Esophagus squamous epithelium (tissue), 5 donors: ENCODE measurements around the gene GATAD2A. TPM values are rescaled to one million over a fixed set of nuclear protein-coding genes. Genes with fewer than 3 reads are reported as not detected.

Experiments used
- DNase-seq: peaks from one replicate; lab custom pipeline; 2025; lab: John Stamatoyannopoulos, UW
- H3K27ac ChIP-seq, 4 donors: fragments of 200-600 bp; sonication (generic); one replicate each; pipeline ENCODE4 v1.5.1; 2016 to 2019; ENCODE audit warnings: mild to moderate bottlenecking in 1 of 4
- H3K27me3 ChIP-seq, 4 donors: fragments of 200-600 bp; sonication (generic); 1 replicate in 3 of 4; 2 replicates in 1 of 4; pipeline versions ENCODE4 v1.5.1 to v1.6.0; 2017 to 2021; ENCODE audit warnings: antibody characterized with exemption in 1 of 4
- H3K36me3 ChIP-seq, 3 donors: fragments of 200-600 bp; sonication (generic); one replicate each; pipeline ENCODE4 v1.5.1; 2016 to 2019
- H3K4me1 ChIP-seq, 3 donors: fragments of 200-600 bp; sonication (generic); one replicate each; pipeline ENCODE4 v1.5.1; 2017 to 2019
- H3K4me3 ChIP-seq, 4 donors: fragments of 200-600 bp; sonication (generic); 1 replicate in 3 of 4; 2 replicates in 1 of 4; pipeline ENCODE4 v1.5.1; 2016 to 2019; ENCODE audit warnings: mild to moderate bottlenecking in 2 of 4, moderate library complexity in 1 of 4
- H3K9me3 ChIP-seq, 3 donors: fragments of 200-600 bp; sonication (generic); one replicate each; pipeline ENCODE4 v1.5.1; 2016 to 2019
- POLR2A ChIP-seq, 4 donors: fragments of 450-650 bp; IDR thresholded peaks; one replicate each; pipeline ENCODE4 v1.6.1; 2017; ENCODE audit warnings: antibody characterized with exemption in 4 of 4, mild to moderate bottlenecking in 4 of 4, moderate library complexity in 3 of 4
- WGBS, 2 donors: methylation state at CpG; one replicate each; pipeline ENCODE4 v1.1.5; 2018; 5-methylcytosine and 5-hydroxymethylcytosine counted together
- intact Hi-C: fragments of 100-400 bp; cut with DNase I; formaldehyde crosslinking; loops from one replicate; pipeline ENCODE4 v1.15.0; 2022
- total RNA-seq, 4 donors: library from RNA; depleted of rRNA; stranded (reverse); fragments of >200 nt; gene quantifications; one replicate each; pipeline ENCODE4 v1.1.0, GENCODE V29; 2016
- TF ChIP-seq, protein P1 (sequence below), 6 experiments: fragments of 450-650 bp in 4 of 6; fragments of 200-600 bp in 2 of 6; sonication (generic) in 2 of 6; IDR thresholded peaks; one replicate each; pipeline ENCODE4 v1.5.1; 2016 to 2019; ENCODE audit warnings: antibody characterized with exemption in 6 of 6, mild to moderate bottlenecking in 4 of 6, moderate library complexity in 4 of 6
- donor health status: DM: yes; HTN: yes; CAD: no.

The GATAD2A gene
- total RNA-seq, 4 donors from 2014 or later, result 39.7 to 81.4 (median 41.6) TPM

DNA sequence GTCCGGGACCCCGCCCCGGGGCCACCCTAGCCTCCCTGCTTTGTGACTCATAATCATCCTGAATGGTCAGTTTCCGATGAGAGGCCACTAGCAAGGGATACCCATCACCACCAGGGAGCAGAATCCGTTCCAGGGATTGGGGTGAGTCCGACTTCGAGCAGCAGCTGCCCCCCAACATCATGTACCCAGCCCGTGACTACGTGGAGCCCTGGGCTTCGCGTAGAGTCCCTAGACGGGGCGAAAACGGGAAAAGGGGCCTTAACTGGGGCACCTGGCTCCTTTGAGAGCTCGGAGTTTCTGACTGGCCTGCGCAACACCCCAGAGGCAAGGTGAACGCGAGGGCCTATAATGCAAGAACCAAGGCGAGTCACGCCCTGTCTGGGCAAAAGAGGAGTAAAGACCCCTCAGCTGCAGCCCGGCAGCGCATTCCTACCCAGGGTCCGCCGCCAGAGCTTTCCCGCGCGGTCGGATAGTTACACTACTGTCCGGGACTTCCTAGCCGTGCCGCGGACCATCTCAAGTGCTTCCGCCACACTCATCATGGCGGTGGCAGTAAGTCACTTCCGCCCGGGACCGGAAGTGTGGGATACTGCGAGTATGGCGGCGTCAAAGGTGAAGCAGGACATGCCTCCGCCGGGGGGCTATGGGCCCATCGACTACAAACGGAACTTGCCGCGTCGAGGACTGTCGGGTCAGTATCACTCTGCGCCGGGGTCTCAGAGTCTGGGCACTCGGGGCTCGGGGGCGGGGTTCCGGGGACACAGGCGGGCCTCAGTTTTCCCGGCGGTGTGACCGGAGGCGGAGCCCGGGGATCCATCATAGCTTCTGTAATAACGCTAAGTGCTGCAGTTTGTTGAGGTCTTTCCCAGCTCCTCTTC lies 110.4 kb downstream of the GATAD2A start, which contains the start of gene NDUFA13:
Gene NDUFA13 (plus strand): TSS at position 584 of the 878 bp plus-strand sequence. CDS start 14 bp downstream, at position 598.
- Histone ChIP-seq H3K27me3 (no peaks in the 10 kb centered on the region), H3K27ac (peak within 1 kb of the TSS; percentile 88 to 93 (median 90)), H3K9me3 (no peaks in the 10 kb centered on the region), H3K4me1 (peaks cover 18 to 58% (median 28%) of the 10 kb centered on the region in 3 donors), H3K36me3 (peaks cover 0 to 20% (median 13%) of the 10 kb centered on the region in 3 donors), H3K4me3 (peak within 1 kb of the TSS; percentile 67 to 88 (median 82))
- DNase-seq, result peak; percentile 54
- 6% methylated on average over 32 to 34 of the region's 61 CpGs for WGBS, 2 donors
- intact Hi-C loops, result no loop called here
- TF ChIP-seq, protein P1, sequence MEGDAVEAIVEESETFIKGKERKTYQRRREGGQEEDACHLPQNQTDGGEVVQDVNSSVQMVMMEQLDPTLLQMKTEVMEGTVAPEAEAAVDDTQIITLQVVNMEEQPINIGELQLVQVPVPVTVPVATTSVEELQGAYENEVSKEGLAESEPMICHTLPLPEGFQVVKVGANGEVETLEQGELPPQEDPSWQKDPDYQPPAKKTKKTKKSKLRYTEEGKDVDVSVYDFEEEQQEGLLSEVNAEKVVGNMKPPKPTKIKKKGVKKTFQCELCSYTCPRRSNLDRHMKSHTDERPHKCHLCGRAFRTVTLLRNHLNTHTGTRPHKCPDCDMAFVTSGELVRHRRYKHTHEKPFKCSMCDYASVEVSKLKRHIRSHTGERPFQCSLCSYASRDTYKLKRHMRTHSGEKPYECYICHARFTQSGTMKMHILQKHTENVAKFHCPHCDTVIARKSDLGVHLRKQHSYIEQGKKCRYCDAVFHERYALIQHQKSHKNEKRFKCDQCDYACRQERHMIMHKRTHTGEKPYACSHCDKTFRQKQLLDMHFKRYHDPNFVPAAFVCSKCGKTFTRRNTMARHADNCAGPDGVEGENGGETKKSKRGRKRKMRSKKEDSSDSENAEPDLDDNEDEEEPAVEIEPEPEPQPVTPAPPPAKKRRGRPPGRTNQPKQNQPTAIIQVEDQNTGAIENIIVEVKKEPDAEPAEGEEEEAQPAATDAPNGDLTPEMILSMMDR (IDR thresholded peaks at IDR 0.05), result peak in 2 of 6 experiments; percentile 3 to 20
- peak in 3 of 4 donors; percentile 9 to 69 (median 44) for TF ChIP-seq POLR2A (IDR thresholded peaks at IDR 0.05)

DNA sequence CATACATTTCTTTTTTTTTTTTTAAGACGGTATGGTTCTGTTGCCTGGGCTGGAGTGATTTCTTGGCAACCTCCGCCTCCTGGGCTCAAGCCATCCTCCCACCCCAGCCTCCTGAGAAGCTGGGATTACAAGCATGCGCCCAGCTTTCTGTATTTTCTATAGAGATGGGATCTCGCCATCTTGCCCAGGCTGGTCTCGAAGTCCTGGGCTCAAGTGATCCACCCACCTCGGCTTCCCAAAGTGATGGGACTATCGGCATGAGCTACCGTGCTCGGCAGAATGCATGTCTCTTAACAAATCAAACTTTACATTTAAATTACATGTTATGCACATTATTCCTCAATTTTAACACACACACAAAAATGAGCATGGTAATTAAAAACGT lies 111.8 kb downstream of the GATAD2A start:
- no peak for DNase-seq
- 65 to 69% methylated on average over 10 of the region's 10 CpGs for WGBS, 2 donors
- Histone ChIP-seq H3K4me1 (peaks cover 18 to 53% (median 28%) of the 10 kb centered on the region in 3 donors), H3K27me3 (no peaks in the 10 kb centered on the region), H3K4me3 (peak overlapping the region; percentile 67 to 88 (median 82)), H3K36me3 (peaks cover 0 to 23% (median 13%) of the 10 kb centered on the region in 3 donors), H3K27ac (no peak overlapping the region), H3K9me3 (no peaks in the 10 kb centered on the region)
- intact Hi-C loops, result no loop called here
- no peak for TF ChIP-seq POLR2A (IDR thresholded peaks at IDR 0.05)
- TF ChIP-seq, protein P1 (IDR thresholded peaks at IDR 0.05), result no peak

DNA sequence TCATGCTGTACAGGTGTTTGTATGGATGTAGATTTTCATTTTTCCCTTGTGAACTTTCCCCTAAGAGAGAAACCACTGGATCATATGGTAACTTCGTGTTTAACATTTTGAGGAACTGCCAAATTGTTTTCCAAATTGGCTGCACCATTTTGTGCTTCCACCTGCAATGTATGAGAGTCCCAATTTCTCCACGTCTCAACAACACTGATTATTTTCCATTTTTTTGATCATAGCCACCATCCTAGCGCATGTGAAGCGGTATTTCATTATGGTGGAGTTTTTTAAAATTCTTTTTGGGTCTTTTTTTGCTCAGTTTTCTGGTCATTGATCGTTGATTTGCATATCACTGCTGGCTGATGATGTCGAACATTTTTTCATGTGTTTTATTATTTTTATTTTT lies 115.5 kb downstream of the GATAD2A start:
- Histone ChIP-seq H3K36me3 (peaks cover 0 to 50% (median 19%) of the 10 kb centered on the region in 3 donors), H3K9me3 (no peaks in the 10 kb centered on the region), H3K4me1 (peaks cover 12 to 31% (median 18%) of the 10 kb centered on the region in 3 donors), H3K27me3 (no peaks in the 10 kb centered on the region), H3K4me3 (no peak overlapping the region), H3K27ac (no peak overlapping the region)
- intact Hi-C loops, result no loop called here
- 81 to 84% methylated on average over 6 of the region's 6 CpGs for WGBS, 2 donors
- TF ChIP-seq POLR2A (IDR thresholded peaks at IDR 0.05), result no peak
- TF ChIP-seq, protein P1 (IDR thresholded peaks at IDR 0.05), result no peak
- no peak for DNase-seq

DNA sequence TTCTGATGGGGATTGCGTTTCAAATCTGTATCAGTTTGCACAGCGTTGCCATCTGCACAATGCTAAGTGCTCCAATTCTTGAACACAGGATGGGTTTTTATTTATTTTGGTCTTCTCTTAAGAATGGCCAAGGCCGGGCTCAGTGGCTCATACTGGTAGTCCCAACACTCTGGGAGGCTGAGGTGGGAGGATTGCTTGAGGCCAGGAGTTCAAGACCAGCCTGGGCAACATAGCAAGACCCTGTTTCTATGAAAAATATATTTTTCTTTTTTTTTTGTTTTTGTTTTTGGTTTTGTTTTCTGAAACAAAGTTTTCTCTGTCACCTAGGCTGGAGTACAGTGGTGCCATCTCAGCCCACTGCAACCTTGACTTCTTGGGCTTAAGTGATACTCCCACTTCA lies 117.7 kb downstream of the GATAD2A start:
- Histone ChIP-seq H3K27me3 (no peaks in the 10 kb centered on the region), H3K4me3 (no peak overlapping the region), H3K27ac (no peak overlapping the region), H3K4me1 (peaks cover 0 to 12% (median 2%) of the 10 kb centered on the region in 3 donors), H3K36me3 (peaks cover 12 to 72% (median 41%) of the 10 kb centered on the region in 3 donors), H3K9me3 (no peaks in the 10 kb centered on the region)
- no peak for DNase-seq
- intact Hi-C loops, result no loop called here
- TF ChIP-seq, protein P1 (IDR thresholded peaks at IDR 0.05), result no peak
- TF ChIP-seq POLR2A (IDR thresholded peaks at IDR 0.05), result no peak
- 79 to 91% methylated on average over 3 of the region's 3 CpGs for WGBS, 2 donors

DNA sequence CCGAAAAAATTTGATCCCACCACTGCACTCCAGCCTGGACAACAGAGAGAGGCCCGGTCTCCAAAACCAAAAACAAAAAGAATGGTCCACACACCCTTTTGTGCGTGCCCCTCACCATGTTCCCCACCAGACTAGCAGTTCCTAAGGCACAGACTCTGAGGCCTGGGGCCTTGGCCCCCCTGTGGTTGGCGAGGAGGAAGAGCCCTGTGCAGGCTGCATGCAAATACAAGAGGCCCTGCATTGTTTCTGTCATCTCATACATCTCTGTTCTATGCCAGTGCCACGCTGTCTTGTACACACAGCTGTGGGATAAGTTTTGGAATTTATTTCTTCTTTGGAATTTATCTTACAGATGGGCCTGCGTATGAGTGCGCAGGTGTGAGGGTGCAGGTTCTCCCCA lies 118.6 kb downstream of the GATAD2A start:
- Histone ChIP-seq H3K27me3 (no peaks in the 10 kb centered on the region), H3K4me3 (no peak overlapping the region), H3K27ac (no peak overlapping the region), H3K4me1 (peaks cover 0 to 7% (median 0%) of the 10 kb centered on the region in 3 donors), H3K36me3 (peaks cover 12 to 79% (median 48%) of the 10 kb centered on the region in 3 donors), H3K9me3 (no peaks in the 10 kb centered on the region)
- WGBS, 2 donors, result 75 to 92% methylated on average over 5 to 7 of the region's 7 CpGs
- DNase-seq, result no peak
- intact Hi-C loops, result no loop called here
- TF ChIP-seq, protein P1 (IDR thresholded peaks at IDR 0.05), result no peak
- no peak for TF ChIP-seq POLR2A (IDR thresholded peaks at IDR 0.05)
